IPS-11a (cell line): Measurements from ENCODE around the gene PRLHR.

Source experiments
- H3K4me3 ChIP-seq: one replicate; pipeline ENCODE4 v1.5.1; 2013; ENCODE audit warnings: low read depth, low read length, control low read depth

PRLHR gene

GRCh38 chr10:118587881-118588651 lies 7.4 kb downstream of the PRLHR start:
- no peak overlapping the region for H3K4me3 ChIP-seq

GRCh38 chr10:118586911-118587310 lies 8.5 kb downstream of the PRLHR start:
- H3K4me3 ChIP-seq = no peak overlapping the region

GRCh38 chr10:118585794-118586193 lies 9.7 kb downstream of the PRLHR start:
- H3K4me3 ChIP-seq = no peak overlapping the region

- no peak overlapping the region for H3K4me3 ChIP-seq
These were observed 10.2 kb downstream of the PRLHR start for GRCh38 chr10:118585234-118585633.

- no peak overlapping the region for H3K4me3 ChIP-seq
These were observed 11.1 kb downstream of the PRLHR start for GRCh38 chr10:118584181-118584954.

GRCh38 chr10:118583611-118584010 lies 11.8 kb downstream of the PRLHR start:
- no peak overlapping the region for H3K4me3 ChIP-seq

- H3K4me3 ChIP-seq = no peak overlapping the region
These were observed 12.9 kb downstream of the PRLHR start for GRCh38 chr10:118582511-118582910.

GRCh38 chr10:118581340-118581739 lies 14.1 kb downstream of the PRLHR start:
- H3K4me3 ChIP-seq = no peak overlapping the region

GRCh38 chr10:118580702-118581101 lies 14.7 kb downstream of the PRLHR start:
- no peak overlapping the region for H3K4me3 ChIP-seq

- no peak overlapping the region for H3K4me3 ChIP-seq
These were observed 21.9 kb downstream of the PRLHR start for GRCh38 chr10:118573512-118573911.

- H3K4me3 ChIP-seq = no peak overlapping the region
These were observed 23.0 kb downstream of the PRLHR start for GRCh38 chr10:118572256-118573041.

- H3K4me3 ChIP-seq = no peak overlapping the region
These were observed 24.3 kb downstream of the PRLHR start for GRCh38 chr10:118571123-118571522.

- H3K4me3 ChIP-seq = no peak overlapping the region
These were observed 24.9 kb downstream of the PRLHR start for GRCh38 chr10:118570591-118570990.

- H3K4me3 ChIP-seq = no peak overlapping the region
These were observed 25.6 kb downstream of the PRLHR start for GRCh38 chr10:118569882-118570252.

- H3K4me3 ChIP-seq = no peak overlapping the region
These were observed 26.1 kb downstream of the PRLHR start for GRCh38 chr10:118569241-118569881.

- H3K4me3 ChIP-seq = no peak overlapping the region
These were observed 27.1 kb downstream of the PRLHR start for GRCh38 chr10:118568327-118568848.

- no peak overlapping the region for H3K4me3 ChIP-seq
These were observed 27.7 kb downstream of the PRLHR start for GRCh38 chr10:118567701-118568248.

GRCh38 chr10:118566911-118567310 lies 28.5 kb downstream of the PRLHR start:
- no peak overlapping the region for H3K4me3 ChIP-seq

- no peak overlapping the region for H3K4me3 ChIP-seq
These were observed 30.0 kb downstream of the PRLHR start for GRCh38 chr10:118565301-118566075.

- no peak overlapping the region for H3K4me3 ChIP-seq
These were observed 30.8 kb downstream of the PRLHR start for GRCh38 chr10:118564652-118565051.
